Astrocyte (in vitro differentiated cells and primary cell): ENCODE results near the gene BARX1. TPM values are rescaled to one million over a fixed set of nuclear protein-coding genes. Genes with fewer than 3 reads are reported as not detected.

ENCODE experiments used
- DNase-seq: peaks from one replicate; pipeline ENCODE4 v3.0.0-alpha.2; 2010; ENCODE audit warnings: low read depth
- FAIRE-seq: peaks from 2 replicates; lab custom pipeline; 2011; peaks lifted over from hg19 to GRCh38; lab: Jason Lieb, UNC
- H2AFZ ChIP-seq: 2 replicates; pipeline ENCODE4 v1.6.0; 2012; ENCODE audit warnings: low read depth, low read length, inconsistent platforms
- H3K27ac ChIP-seq: 2 replicates; pipeline ENCODE4 v1.5.1; 2011; ENCODE audit warnings: low read depth, low read length, inconsistent platforms
- H3K27me3 ChIP-seq: 2 replicates; pipeline ENCODE4 v1.6.0; 2011; ENCODE audit warnings: low read length, inconsistent platforms; ENCODE audit not compliant: insufficient read depth
- H3K36me3 ChIP-seq: 2 replicates; pipeline ENCODE4 v1.5.1; 2011; ENCODE audit warnings: low read length, inconsistent platforms; ENCODE audit not compliant: insufficient read depth
- H3K4me1 ChIP-seq: 2 replicates; pipeline ENCODE4 v1.5.1; 2011; ENCODE audit warnings: low read length, inconsistent platforms; ENCODE audit not compliant: insufficient read depth
- H3K4me2 ChIP-seq: 2 replicates; pipeline ENCODE4 v1.6.0; 2012; ENCODE audit warnings: low read length, inconsistent platforms
- H3K4me3 ChIP-seq: 2 replicates; pipeline ENCODE4 v1.5.1; 2011; ENCODE audit warnings: low read depth, mild to moderate bottlenecking, low read length, inconsistent platforms; ENCODE audit not compliant: insufficient read depth
- H3K79me2 ChIP-seq: 2 replicates; pipeline ENCODE4 v1.6.0; 2012; ENCODE audit warnings: mild to moderate bottlenecking, low read length, inconsistent platforms; ENCODE audit not compliant: insufficient read depth
- H3K9ac ChIP-seq: 2 replicates; pipeline ENCODE4 v1.6.0; 2012; ENCODE audit warnings: mild to moderate bottlenecking, low read length, inconsistent platforms
- H3K9me3 ChIP-seq: 2 replicates; pipeline ENCODE4 v1.5.1; 2012; ENCODE audit warnings: low read depth, mild to moderate bottlenecking, low read length, inconsistent platforms; ENCODE audit not compliant: insufficient read depth
- H4K20me1 ChIP-seq: 2 replicates; pipeline ENCODE4 v1.6.0; 2012; ENCODE audit warnings: low read length, inconsistent platforms; ENCODE audit not compliant: insufficient read depth
- H3K27ac Mint-ChIP-seq: one replicate; pipeline ENCODE4 v1.8.0; 2021; ENCODE audit warnings: mild to moderate bottlenecking, mixed read lengths; ENCODE audit not compliant: unreplicated experiment
- H3K27me3 Mint-ChIP-seq: one replicate; pipeline ENCODE4 v1.8.0; 2021; ENCODE audit warnings: low read depth, mixed read lengths; ENCODE audit not compliant: unreplicated experiment
- H3K36me3 Mint-ChIP-seq: one replicate; pipeline ENCODE4 v1.8.0; 2021; ENCODE audit warnings: low read depth, mixed read lengths; ENCODE audit not compliant: unreplicated experiment
- H3K4me1 Mint-ChIP-seq: one replicate; pipeline ENCODE4 v1.8.0; 2021; ENCODE audit warnings: low read depth, mixed read lengths; ENCODE audit not compliant: unreplicated experiment
- H3K4me3 Mint-ChIP-seq: one replicate; pipeline ENCODE4 v1.8.0; 2021; ENCODE audit warnings: mild to moderate bottlenecking, moderate library complexity, mixed read lengths; ENCODE audit not compliant: unreplicated experiment
- H3K9me3 Mint-ChIP-seq: one replicate; pipeline ENCODE4 v1.8.0; 2021; ENCODE audit warnings: mild to moderate bottlenecking, mixed read lengths; ENCODE audit not compliant: unreplicated experiment
- CTCF ChIP-seq: IDR thresholded peaks from 2 replicates; pipeline ENCODE4 v1.5.1; 2011; ENCODE audit warnings: low read depth, mild to moderate bottlenecking, inconsistent platforms, low read length, moderate library complexity; ENCODE audit not compliant: insufficient read depth
- EZH2 ChIP-seq: IDR thresholded peaks from 2 replicates; pipeline ENCODE4 v1.6.1; 2012; ENCODE audit warnings: mild to moderate bottlenecking, low read length, inconsistent platforms; ENCODE audit not compliant: insufficient read depth
- total RNA-seq: library from RNA; stranded (reverse); gene quantifications from 2 replicates; pipeline ENCODE4 v1.2.1, GENCODE V29; 2021

BARX1 gene
- total RNA-seq, 1 donor from 2014 or later: 0.73 TPM

GRCh38 chr9:93902051-93902779, 52.9 kb downstream of the BARX1 start:
- Mint-ChIP-seq H3K4me3 (no peak overlapping the region), H3K36me3 (no peaks in the 10 kb centered on the region), H3K27me3 (peaks cover 45% of the 10 kb centered on the region), H3K27ac (no peak overlapping the region), H3K4me1 (no peaks in the 10 kb centered on the region), H3K9me3 (peaks cover 14% of the 10 kb centered on the region)
- no peak for DNase-seq
- Histone ChIP-seq H3K9ac (no peak overlapping the region), H3K36me3 (no peaks in the 10 kb centered on the region), H3K79me2 (no peaks in the 10 kb centered on the region), H3K27ac (no peak overlapping the region), H4K20me1 (no peaks in the 10 kb centered on the region), H3K4me1 (no peaks in the 10 kb centered on the region), H2AFZ (no peak overlapping the region), H3K9me3 (no peaks in the 10 kb centered on the region), H3K4me3 (no peak overlapping the region), H3K27me3 (no peaks in the 10 kb centered on the region), H3K4me2 (no peak overlapping the region)
- no peak for TF ChIP-seq CTCF
- TF ChIP-seq EZH2: no peak
- FAIRE-seq: no peak

Other genes starting within 250 kb of the BARX1 start
- 5.1 and 5.4 TPM in 2 replicates for gene PTPDC1, start 129.1 kb upstream of the BARX1 start, total RNA-seq